ENCODE results near the gene ITPKC. TPM values are rescaled to one million over a fixed set of nuclear protein-coding genes. Genes with fewer than 3 reads are reported as not detected.

Gene ITPKC
- polyA plus RNA-seq, 1 of the 3 experiments (the other 2 are of a cell fraction) = 6.3 TPM

- CTCF ChIA-PET = no interaction called here
- no peak overlapping the region; the same call in 1 of the 2 replicates for H3K4me2 ChIP-seq
- no peak for DNase-seq
These were observed 29.9 kb upstream of the ITPKC start for GRCh38 chr19:40686882-40687524.

More at GRCh38 chr19:40686882-40687524, 29.9 kb upstream of the ITPKC start:
- peaks cover 26% of the 10 kb centered on the region for H4K20me1 ChIP-seq (ENCODE audit: insufficient read depth)
- no peak overlapping the region for H3K4me3 ChIP-seq (ENCODE audit: low read depth in 2 of 2, low read length in 1 of 2)
- H3K9me2 ChIP-seq = no peaks in the 10 kb centered on the region
- no peak overlapping the region for H3K27ac ChIP-seq (ENCODE audit: low read depth in 2 of 2, low read length in 1 of 2)
- WGBS (ENCODE audit: low lambda C conversion rate) = 96% methylated on average over 7 of the region's 14 CpGs
- no peaks in the 10 kb centered on the region for H3K9me3 ChIP-seq
- H3K36me3 ChIP-seq (replicated peaks in 1 of 2; ENCODE audit: control insufficient read depth in 1 of 2, insufficient read depth in 2 of 2, low read length in 1 of 2) = peaks cover 20 to 23% of the 10 kb centered on the region in 2 experiments
- POLR2A ChIA-PET = interaction anchor here (0.5 kb wide), 1 partner anchor 323 kb away, joined by 3 read pairs; no protein-coding TSS in a partner anchor
- H2AFZ ChIP-seq (ENCODE audit: low read depth) = no peak overlapping the region
- H3K4me1 ChIP-seq (ENCODE audit: control insufficient read depth in 1 of 2, insufficient read depth in 2 of 2, low read depth in 1 of 2, low read length in 1 of 2) = peaks cover 9 to 26% of the 10 kb centered on the region in 2 experiments; a peak in 2 of 4 replicates
- no peaks in the 10 kb centered on the region for H3K27me3 ChIP-seq (ENCODE audit: insufficient read depth)
- H3F3A ChIP-seq (replicated peaks; ENCODE audit: insufficient read depth) = no peaks in the 10 kb centered on the region
- H3K9ac ChIP-seq = no peak overlapping the region
- peaks cover 36% of the 10 kb centered on the region for H3K79me2 ChIP-seq (ENCODE audit: insufficient read depth)
- TF ChIP-seq RCOR1 (IDR thresholded peaks at IDR 0.05; ENCODE audit: low read length) (no peak), CTCF (IDR thresholded peaks at IDR 0.05) (no peak), USF2 (IDR thresholded peaks at IDR 0.05; ENCODE audit: borderline replicate concordance, low read depth, low read length) (no peak), MEF2A (IDR thresholded peaks at IDR 0.05; ENCODE audit: borderline replicate concordance, low read depth) (no peak), EZH2phosphoT487 (IDR thresholded peaks at IDR 0.05; ENCODE audit: borderline replicate concordance, low read depth) (no peak), IRF3 (IDR thresholded peaks at IDR 0.05; ENCODE audit: low read depth, low read length) (no peak), YY1 (IDR thresholded peaks at IDR 0.05; ENCODE audit: low read depth) (no peak), TEAD4 (IDR thresholded peaks at IDR 0.05; ENCODE audit: borderline replicate concordance, insufficient read depth) (no peak), EP300 (IDR thresholded peaks at IDR 0.05; ENCODE audit: borderline replicate concordance in 1 of 2, low read depth in 1 of 2, low read length in 1 of 2) (no peak), RFX5 (IDR thresholded peaks at IDR 0.05; ENCODE audit: low read length) (no peak), MAX (IDR thresholded peaks at IDR 0.05; ENCODE audit: low read depth) (no peak), TCF12 (IDR thresholded peaks at IDR 0.05) (no peak), RXRA (IDR thresholded peaks at IDR 0.05; ENCODE audit: borderline replicate concordance, low read depth) (no peak), SIN3A (IDR thresholded peaks at IDR 0.05; ENCODE audit: borderline replicate concordance, low read depth, low read length) (no peak), USF1 (IDR thresholded peaks at IDR 0.05; ENCODE audit: borderline replicate concordance, low read depth) (no peak), CHD2 (IDR thresholded peaks at IDR 0.05; ENCODE audit: low read length, partially characterized antibody) (no peak), JUND (IDR thresholded peaks at IDR 0.05) (no peak)

Data from SK-N-SH (cell line).